ENCODE data around the gene MAP3K4.

DNA sequence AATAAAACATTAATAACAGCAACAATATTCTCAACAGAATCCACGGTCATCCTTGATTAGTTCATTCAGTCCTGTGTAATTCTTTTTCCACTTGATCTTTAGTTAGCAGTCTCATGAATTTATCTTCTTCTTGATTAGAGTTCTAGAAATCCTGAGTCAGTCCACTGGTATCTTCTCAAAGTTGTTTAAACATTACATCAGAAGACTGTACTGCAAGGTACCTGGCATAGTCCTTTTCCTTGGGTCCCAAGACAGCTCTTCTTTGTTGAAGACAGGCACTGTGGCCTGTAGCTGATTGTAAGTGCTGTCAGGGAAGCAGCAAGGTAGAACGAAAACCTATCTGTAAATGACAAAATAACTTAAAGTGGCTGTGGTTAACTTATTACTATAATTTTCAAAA lies 11.8 kb downstream of the MAP3K4 start:
- TF ChIP-seq, protein P1, sequence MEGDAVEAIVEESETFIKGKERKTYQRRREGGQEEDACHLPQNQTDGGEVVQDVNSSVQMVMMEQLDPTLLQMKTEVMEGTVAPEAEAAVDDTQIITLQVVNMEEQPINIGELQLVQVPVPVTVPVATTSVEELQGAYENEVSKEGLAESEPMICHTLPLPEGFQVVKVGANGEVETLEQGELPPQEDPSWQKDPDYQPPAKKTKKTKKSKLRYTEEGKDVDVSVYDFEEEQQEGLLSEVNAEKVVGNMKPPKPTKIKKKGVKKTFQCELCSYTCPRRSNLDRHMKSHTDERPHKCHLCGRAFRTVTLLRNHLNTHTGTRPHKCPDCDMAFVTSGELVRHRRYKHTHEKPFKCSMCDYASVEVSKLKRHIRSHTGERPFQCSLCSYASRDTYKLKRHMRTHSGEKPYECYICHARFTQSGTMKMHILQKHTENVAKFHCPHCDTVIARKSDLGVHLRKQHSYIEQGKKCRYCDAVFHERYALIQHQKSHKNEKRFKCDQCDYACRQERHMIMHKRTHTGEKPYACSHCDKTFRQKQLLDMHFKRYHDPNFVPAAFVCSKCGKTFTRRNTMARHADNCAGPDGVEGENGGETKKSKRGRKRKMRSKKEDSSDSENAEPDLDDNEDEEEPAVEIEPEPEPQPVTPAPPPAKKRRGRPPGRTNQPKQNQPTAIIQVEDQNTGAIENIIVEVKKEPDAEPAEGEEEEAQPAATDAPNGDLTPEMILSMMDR (IDR thresholded peaks at IDR 0.05): no peak
- no peak for TF ChIP-seq POLR2A (IDR thresholded peaks at IDR 0.05)

All from Peyer's patch (tissue), 4 donors.